Frontal cortex (tissue), 4 donors: Measurements from ENCODE around the gene NEUROD2. TPM values are rescaled to one million over a fixed set of nuclear protein-coding genes. Genes with fewer than 3 reads are reported as not detected.

Experiments used
- DNase-seq, 2 donors: peaks; one replicate each; pipeline ENCODE4 v3.0.0; 2012; ENCODE audit warnings: low spot score in 2 of 2
- FAIRE-seq: peaks from 2 replicates; lab custom pipeline; 2012; peaks lifted over from hg19 to GRCh38; lab: Jason Lieb, UNC
- total RNA-seq: library from RNA; depleted of rRNA; stranded (reverse); fragments of >200 nt; gene quantifications from one replicate; pipeline ENCODE4 v1.2.3, GENCODE V29; 2014
- donor health status: control.
- donor health status: control.
- donor health status: control.

The NEUROD2 gene
- total RNA-seq, 1 donor from 2014 or later = 44.8 TPM

- DNase-seq (no peak), FAIRE-seq (no peak)
Observed at GRCh38 chr17:39556423-39556822, 51.3 kb downstream of the NEUROD2 start.

- FAIRE-seq = no peak
- DNase-seq = no peak
Observed at GRCh38 chr17:39555368-39555767, 52.4 kb downstream of the NEUROD2 start.

Other genes with a start within 250 kb of the NEUROD2 start
- 18.3 TPM for gene FBXL20, start 206.3 kb downstream of the NEUROD2 start, total RNA-seq
- 22.4 TPM for gene MED1, start 156.7 kb downstream of the NEUROD2 start, total RNA-seq
- gene CDK12, start 146.4 kb downstream of the NEUROD2 start, total RNA-seq = 16.7 TPM
- 27.3 TPM for gene PPP1R1B, start 19.0 kb upstream of the NEUROD2 start, total RNA-seq
- gene STARD3, start 29.2 kb upstream of the NEUROD2 start, total RNA-seq = 17.5 TPM
- 0.82 TPM for gene TCAP, start 57.4 kb upstream of the NEUROD2 start, total RNA-seq
- gene PNMT, start 60.5 kb upstream of the NEUROD2 start, total RNA-seq = 3.7 TPM
- 8.2 TPM for gene PGAP3, start 80.1 kb upstream of the NEUROD2 start, total RNA-seq
- gene ERBB2, start 92.1 kb upstream of the NEUROD2 start, total RNA-seq = 6.9 TPM
- gene MIEN1, start 122.6 kb upstream of the NEUROD2 start, total RNA-seq = 12.6 TPM
- gene GRB7, start 130.0 kb upstream of the NEUROD2 start, total RNA-seq = not detected